NCI-H524 (cell line): Measurements from ENCODE around the gene XIAP.
"Not testable (repeated sequence)": the region's sequence is repeated elsewhere in the genome, so short reads cannot be mapped to it uniquely, and the experiment has no call there.

Source experiments
- DNase-seq, 2 experiments: peaks; one replicate each; lab custom pipeline; 2025; lab: John Stamatoyannopoulos, UW

Gene XIAP

DNA sequence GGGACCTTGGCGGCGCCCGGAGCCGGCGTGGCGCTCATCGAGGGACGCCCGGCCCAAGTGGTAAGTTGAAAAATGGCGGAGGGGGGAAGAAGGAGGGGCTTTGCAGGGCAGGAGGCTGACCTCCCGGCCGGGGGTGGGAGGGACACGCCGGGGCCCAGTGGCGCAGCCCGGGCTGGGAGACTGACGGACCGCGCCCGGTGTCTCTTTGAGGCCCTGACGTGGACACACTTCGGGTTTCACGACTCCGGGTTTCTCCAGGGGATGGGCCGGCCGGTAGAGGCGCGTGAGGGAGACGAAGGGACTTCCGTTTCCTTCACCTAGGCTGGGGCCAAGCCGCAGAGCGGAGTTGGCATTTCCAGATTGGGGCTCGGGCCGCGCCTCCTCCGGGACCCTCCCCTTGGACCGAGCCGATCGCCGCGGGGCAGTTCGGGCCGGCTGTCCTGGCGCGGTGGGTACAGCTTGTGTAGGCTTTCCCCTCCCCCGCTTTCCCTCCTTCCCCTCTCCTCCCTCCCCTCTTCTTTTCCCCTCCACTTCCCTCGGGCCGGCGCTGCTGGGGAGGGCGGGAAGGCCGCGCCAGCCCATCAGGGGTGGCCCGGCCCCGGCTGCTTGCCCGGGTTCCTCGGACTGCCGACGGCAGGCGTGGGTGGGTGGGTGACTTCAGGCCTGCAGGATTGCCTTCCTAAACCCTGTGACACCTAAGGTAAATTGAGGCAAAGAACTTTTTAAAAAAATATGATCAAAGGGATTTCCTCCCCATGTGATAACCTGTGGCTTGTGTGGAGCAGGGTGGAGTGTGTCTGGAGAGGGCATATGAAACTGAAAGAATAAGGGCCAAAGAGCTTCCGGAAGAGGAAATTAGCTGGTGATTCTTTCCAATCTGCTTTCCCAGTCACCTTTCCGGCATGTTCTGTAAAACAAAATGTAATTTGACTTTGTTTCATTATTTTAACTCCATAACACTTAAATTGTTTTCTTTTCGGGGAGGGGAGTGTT, at the start of gene XIAP:
Gene XIAP (plus strand): TSS at position 208 of the 993 bp plus-strand sequence. CDS start 25,610 bp downstream, outside the sequence.
- peak; percentile 83 to 89 for DNase-seq

DNA sequence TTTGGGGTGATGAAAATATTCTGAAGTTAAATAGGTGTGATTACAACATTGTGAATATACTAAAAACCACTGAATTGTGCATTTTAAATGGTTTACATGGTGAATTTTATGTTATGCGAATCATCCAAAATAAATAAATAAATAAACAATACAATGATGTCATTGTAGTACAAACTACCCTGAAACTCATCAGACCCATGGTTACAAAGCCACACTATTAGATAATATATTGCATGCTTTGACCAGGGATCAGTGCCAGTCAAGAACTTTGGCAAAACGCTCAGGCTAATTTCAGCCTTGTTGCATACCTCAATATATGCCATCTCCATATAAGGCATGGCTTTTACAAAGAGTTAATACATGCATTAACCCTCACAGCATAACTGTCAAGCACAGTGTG, 45.5 kb upstream of the XIAP start:
- no peak for DNase-seq

DNA sequence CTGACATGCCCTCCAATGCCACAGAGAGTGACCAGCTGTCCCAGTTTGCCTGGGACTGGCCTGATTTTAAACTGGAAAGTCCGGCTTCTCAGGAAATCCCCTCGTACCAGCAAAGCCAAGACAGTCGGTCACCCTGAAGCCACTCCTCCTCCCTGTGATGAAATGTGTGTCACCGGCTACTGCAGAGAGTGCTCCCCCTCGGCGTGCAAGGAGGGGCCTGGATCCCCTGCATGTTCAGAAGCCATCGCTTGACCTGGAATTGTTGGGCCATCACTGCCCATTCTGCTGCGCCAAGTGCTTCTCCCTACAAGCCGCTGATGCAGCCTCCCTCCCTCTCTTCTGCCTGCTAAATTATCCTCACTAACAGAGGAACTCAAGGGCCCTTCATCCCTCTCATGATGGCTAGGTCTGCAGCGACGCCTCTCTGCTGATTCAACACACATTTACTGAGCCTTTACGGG, 44.9 kb upstream of the XIAP start:
- peak; percentile 49 to 81 for DNase-seq

DNA sequence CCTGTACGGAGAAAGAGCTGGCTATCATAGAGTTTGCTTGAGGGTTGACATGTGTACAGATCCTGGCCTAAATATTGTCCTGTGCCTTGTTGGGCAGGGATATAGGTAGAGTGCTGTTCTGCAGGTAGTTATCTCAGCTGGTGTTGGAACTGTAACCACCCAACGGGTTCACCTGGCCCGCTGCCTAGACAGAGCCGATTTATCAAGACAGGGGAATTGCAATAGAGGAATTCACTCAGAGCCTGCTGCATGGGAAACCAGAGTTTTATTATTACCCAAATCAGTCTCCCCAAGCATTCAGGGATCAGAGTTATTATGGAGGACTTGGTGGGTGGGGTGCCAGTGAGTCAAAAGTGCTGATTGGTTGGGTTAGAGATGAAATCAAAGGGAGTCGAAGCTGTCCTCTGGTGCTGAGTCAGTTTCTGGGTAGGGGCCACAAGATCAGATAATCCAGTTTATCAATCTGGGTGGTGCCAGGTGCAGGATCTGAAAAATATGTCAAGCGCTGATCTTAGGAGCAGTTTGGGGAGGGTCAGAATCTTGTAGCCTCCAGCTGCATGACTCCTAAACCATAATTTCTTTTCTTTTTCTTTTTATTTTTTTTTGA, 42.5 kb upstream of the XIAP start:
- no peak for DNase-seq

DNA sequence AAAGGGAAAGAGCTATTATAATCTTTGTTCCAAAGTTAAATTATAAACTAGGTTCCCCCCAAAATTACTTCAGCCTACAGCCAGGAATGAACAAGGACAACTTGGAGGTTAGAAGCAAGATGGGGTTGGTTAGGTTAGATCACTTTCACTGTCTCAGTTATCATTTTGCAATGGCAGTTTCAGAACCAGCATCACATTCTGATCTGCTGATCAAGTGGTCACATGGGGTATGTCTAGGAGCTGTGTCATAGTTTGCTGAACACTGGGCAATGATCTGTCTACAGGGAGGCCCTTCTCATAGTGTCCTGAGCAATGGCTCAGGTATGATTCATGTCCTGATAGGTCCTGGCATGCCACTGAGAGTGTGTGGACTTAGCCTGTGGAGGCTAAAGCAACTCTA, 41.6 kb upstream of the XIAP start:
- no peak for DNase-seq

DNA sequence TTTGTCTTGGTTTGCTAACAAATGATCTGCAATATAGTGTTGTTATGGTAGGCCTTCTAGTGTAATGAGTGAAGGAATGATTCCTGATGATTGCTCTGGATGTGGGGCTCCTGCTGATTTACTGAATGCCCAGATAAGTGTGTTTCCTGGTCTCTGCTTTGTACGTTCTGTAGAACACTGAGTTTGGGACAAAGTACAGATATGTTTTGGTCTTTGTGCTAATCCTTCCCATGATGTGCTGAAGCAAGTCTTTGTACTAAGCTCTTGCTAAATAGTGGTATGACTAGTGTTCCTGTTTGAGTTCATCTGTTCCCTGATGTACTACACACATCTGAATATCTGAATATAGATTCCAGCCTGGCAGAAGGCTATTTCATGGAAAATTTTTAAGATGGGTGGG, 36.9 kb upstream of the XIAP start:
- DNase-seq, result no peak

DNA sequence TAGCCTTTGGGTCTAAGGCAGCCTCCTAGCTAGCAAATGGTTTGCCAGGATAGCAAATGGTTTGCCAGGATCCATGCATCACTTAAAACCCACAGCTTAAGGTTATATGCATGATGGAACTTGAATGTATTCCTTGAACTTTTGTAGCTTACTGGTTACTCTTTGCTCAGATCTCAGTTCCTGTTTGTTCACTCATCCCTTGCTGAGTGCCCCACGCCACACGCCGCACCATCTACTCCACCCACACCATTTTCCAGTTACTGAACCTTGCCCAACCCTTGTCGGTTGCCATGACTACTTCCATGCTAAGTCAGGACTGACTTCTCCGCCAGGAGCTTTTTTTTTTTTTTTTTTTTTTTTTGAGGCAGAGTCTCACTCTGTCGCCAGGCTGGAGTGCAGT, 29.5 kb upstream of the XIAP start:
- no peak for DNase-seq

DNA sequence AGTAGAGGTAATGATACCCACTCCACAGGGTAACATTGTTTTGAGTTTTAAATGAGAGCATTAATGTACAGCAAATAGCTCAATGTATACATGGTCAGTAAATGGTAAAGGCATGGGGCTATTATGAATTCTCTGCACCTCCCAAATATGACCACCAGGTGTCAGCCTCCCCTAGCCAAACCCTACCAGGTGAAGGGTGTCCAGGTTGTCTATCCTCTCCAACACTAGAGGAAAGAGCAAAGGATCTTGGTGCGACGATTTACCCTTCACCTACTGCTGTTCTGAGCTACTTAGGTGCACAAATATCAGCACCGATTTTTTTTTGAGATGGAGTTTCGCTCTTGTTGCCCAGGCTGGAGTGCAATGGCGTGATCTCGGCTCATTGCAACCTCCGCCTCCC, 26.5 kb upstream of the XIAP start:
- DNase-seq, result peak; percentile 32 to 71

DNA sequence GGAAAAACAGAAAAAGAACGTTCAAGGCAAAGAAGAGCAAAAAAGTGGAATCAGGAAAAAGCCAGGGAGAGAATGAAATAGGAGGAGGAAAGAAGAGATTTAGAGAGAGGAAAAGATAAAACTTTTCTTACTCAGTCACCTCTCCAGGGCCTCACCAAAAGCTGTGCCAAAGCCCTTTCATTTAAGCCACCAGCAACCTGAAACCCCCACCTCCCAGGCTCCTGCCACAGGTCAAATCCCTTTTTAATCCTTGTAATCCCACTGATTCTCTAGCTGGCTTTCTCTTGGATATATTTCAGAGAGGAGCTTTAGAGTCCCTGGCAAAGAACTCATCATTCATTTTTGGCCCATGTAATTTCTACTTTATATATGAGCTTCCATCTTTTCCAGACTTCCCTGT, 25.7 kb upstream of the XIAP start:
- peak; percentile 28 to 66 for DNase-seq

DNA sequence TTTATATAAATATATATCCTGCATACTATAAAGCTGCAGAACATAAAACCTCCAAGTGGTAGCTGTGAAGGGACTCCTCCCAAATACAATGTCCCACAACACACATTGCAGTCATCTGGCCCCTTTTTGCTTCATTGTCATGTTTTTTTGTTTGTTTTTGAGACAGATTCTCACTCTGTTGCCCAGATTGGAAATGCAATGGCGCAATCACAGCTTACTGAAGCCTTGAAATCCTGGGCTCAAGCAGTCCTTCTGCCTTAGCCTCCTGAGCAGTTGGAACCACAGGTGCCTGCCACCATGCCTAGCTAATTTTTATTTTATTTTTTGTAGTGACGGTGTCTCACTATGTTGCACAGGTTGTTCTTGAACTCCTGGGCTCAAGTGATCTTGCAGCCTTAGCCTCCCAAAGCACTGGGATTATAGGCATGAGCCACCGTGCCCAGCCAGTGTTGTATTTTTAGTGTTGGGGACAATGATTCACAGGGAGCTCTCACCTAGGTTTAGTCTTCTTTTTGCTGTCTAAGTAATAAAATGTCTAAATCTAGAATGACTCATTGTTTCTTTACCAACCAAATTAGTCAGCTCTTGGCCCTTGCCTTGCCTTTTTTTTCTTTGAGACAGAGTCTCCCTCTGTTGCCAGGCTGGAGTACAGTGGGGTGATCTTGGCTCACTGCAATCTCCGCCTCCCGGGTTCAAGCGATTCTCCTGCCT, 24.0 kb upstream of the XIAP start:
- DNase-seq, result no peak

DNA sequence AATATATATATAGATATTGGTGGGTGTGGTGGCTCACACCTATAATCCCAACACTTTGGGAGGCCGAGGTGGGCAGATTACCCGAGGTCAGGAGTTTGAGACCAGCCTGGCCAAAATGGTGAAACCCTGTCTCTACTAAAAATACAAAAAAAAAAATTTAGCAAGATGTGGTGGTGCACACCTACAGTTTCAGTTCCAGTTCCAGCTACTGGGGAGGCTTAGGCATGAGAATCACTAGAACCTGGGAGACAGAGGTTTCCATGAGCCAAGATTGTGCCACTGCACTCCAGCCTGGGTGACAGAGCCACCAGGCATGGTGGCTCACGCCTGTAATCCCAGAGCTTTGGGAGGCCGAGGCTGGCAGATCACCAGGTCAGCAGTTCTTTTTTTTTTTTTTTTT, 14.7 kb upstream of the XIAP start:
- not testable (repeated sequence) for DNase-seq

DNA sequence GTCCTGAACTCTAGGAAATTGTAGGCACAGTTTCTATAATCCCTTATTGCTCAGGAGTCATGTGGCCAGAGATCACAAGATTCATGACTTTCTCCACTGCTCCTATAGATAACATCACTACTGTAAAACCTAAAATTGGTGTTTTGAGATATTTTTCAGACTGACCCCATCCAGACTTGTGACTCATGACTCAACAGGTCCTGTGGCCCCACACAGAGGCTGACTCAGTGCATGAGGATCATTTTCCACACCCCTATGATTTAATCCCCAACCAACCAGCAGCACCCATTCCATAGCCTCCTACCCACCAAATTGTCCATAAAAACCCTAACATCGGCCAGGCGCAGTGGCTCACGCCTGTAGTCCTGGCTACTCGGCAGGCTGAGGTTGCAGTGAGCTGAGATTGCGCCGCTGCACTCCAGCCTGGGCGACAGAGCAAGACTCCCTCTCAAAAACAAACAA, 13.2 kb upstream of the XIAP start:
- no peak for DNase-seq

DNA sequence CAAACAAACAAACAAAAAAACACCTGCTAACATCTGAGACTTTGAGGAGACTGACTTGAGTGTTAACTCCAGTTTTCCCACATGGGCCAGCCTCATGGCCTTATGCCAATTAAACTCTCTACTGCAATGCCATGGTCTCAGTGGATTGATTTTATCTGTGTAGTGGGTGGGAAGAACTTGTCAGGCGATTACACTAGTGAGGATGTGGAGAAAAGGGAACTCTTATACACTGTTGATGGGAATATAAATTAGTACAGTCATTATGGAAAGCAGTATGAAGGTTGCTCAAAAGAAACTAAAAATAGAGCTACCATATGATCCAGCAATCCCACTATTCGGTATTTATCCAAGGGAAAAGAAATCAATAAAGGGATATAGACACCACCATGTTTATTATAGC, 12.8 kb upstream of the XIAP start:
- DNase-seq, result no peak

DNA sequence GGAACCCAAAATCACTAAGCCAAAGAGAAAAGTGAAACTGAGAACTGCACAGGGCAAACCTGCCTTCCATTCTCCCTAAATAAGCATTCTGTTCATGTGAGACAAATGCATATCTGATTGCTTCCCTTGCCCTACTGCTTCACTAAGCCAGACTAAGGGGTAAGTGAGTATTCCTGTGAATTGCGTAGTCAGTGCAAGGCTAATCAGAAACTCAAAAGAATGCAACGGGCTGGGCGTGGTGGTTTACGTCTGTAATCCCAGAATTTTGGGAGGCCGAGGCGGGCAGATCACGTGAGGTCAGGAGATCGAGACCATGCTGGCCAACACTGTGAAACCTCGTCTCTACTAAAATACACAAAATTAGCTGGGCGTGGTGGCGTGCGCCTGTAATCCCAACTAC, 10.8 kb upstream of the XIAP start:
- no peak for DNase-seq

DNA sequence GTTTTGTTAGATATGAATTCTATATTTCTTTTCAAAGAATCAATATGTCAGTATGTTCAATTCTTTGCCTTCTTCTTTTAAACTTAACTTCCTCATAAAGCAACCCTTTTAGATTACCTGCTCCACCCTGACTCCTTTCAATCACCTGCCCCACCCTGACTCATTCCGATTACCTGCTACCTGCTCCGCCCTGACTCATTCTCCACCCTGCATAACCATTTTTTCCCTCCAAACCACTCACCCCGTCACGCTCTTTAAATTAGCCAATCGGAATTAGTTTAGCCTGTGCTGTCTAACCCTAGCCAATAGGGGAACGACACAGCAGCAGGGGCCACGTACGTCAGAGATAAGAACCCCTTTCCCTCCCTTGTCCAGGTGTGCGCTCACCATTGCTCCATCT, 9.9 kb upstream of the XIAP start:
- not testable (repeated sequence) for DNase-seq

DNA sequence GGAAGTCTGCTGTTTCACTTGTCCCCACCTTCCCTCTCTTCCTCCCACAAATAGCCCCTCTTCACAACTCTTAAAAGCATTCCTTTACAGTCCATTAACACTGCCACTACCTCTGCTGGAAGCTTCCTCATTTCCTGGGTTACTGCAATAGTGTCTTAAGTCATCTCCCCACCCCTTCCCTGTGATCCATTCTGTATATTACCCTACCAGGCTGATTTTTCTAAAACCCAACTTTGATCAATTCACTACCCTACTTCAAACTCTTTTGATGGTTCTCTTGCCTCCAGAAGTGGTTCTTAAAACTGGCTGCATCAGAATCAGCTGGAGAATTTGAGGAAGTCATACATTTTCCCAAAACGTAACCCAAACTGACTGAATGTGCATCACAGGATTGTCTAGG, 8.8 kb upstream of the XIAP start:
- DNase-seq, result no peak

DNA sequence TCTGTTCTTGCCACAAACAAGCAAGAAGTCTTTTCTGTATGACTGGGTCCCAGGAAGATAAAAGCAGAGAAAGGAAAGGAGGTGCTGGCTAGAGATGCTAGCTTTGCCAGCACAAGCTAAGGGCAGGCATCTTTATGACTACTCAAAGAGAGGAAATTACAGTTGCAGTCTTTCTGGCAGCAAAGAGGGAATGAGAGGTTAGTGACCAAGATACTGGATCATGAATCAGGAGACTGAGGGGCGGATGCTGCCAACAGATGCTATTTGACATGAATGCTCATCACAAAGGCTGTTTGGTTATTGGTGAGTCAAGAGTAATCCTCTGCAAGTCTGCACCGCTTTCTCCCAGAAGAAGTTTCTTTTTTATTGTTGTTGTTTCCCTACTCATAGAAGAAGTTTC, 5.5 kb upstream of the XIAP start:
- peak in 1 of 2 experiments; percentile 10 for DNase-seq

DNA sequence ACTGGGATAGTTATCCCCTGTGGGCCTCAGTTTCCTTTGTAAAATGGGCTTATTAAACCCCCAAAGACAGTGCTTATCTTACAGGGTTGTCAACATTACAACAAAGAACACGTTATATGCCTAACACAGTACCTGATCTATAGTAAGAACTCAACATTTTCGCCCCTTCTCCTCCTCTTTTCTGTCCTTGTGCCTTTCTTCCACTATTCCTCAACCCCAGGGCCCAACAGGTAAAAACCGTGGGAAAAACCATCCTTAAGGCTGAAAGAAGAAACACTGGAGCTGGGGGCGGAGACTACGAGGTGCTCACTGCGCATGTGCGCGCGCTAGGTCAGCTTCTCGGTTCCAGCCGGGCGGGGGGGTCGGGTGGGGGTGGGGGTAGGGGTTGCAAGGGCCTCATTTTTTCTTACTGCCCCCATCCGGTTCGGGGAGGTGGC, 426 bp upstream of the XIAP start:
- DNase-seq, result peak in 1 of 2 experiments; percentile 84

DNA sequence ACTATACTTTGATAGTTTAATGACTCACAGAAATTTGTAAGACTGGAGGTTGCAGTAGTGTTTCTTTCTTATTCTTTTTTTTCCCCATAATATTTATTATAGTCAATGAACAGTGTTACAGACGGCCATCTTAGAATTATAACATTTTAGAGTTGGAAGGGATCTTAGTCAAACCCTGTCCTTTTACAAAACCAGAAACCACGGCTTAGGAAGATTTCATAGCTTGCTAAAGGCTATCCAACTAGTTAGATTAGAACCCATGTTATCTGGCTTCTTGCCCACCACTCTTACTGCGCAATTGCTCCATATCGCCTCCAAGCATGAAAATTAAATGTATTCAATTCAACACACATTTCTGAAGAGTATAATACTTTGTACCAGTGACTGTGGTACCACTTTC, 1.1 kb downstream of the XIAP start:
- peak in 1 of 2 experiments; percentile 17 for DNase-seq

DNA sequence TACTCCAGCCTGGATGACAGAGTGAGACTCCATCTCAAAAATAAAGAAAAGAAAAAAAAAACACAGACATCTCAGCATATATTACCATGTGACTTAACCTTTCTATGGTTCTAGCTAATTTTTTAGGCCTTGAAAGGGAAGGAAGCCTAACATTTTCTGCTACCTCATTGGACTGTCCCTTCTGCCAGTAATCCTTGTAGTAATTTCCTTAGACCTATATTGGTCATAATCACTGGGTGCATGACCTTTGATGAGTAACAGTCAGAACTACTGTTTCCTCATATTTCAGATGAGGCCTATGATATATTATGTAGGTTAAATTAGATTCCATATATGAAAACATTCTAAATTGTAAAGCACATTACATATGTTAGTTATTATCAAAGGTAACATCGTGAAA, 9.6 kb downstream of the XIAP start:
- DNase-seq, result no peak

DNA sequence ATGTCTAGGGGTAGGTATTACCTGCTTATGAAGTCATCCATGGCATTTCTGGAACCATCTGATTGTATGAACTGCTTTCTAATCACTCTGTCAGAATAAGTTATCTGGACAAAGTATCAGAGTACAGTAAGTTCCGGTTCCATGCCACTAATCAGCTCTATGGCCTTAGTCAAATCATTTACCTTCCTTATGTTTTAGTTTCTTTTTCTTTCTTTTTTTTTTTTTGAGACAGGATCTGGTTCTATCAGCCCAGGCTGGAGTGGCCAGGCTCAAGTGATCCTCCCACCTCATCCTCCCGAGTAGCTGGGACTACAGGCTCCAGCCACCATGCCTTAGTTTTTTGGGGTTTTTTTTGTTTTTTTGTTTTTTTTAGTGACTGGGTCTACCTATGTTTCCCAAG, 11.5 kb downstream of the XIAP start:
- no peak for DNase-seq

DNA sequence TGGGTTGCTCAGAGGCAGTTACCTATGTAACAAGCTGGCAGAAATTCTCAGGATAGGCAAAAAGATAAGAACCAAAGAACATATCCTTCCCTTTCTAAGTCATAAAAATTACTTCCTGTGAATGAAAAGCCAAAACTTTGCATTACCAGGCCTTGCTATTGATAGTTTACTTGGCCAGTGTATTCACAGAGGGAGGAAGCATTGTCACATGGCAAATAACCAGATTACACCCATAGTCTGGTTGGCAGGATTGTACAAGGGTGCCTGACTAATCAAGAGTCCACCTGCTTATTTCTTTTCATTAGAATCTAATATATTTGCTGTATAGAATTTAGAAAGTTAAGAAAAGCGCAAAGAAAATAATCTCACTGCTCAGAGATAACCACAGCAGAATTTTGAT, 14.1 kb downstream of the XIAP start:
- DNase-seq, result no peak
